Prostate gland (tissue), 2 donors: ENCODE results near the gene DNAH9.

Experiments used
- POLR2A ChIP-seq: fragments of 450-650 bp; IDR thresholded peaks from one replicate; pipeline ENCODE4 v1.6.1; 2016; ENCODE audit warnings: antibody characterized with exemption, mild to moderate bottlenecking
- POLR2AphosphoS5 ChIP-seq: sonication (generic); formaldehyde crosslinking; IDR thresholded peaks from one replicate; pipeline ENCODE4 v1.6.1; 2017; ENCODE audit warnings: antibody characterized with exemption
- TF ChIP-seq, protein P1 (sequence below), 4 experiments: fragments of 200-600 bp in 2 of 4; fragments of 450-650 bp in 2 of 4; sonication (generic) in 2 of 4; IDR thresholded peaks; 1 replicate in 3 of 4; 2 replicates in 1 of 4; pipeline ENCODE4 v1.5.1; 2016 to 2019; ENCODE audit warnings: antibody characterized with exemption in 4 of 4, mild to moderate bottlenecking in 2 of 4, moderate library complexity in 2 of 4

DNA sequence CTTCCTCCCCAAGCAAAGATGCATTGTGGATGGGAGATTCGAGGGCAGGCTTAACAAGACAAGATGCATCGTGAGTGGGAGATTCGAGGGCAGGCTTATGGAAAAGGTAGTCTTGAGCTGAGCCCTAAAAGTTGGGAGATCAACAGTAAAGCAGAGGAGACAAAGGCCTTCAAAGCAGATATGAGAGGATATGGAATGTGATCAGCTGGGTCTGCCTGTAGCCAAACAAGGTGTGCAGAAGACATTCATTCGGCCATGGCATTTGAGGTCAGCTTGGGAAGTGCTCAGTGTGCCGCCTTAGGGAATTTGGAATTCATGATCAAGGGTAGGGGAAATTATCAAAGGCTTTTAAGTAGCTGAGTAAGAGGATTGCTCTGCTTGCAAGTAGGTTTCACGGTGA, 39.5 kb downstream of the DNAH9 start:
- TF ChIP-seq, protein P1, sequence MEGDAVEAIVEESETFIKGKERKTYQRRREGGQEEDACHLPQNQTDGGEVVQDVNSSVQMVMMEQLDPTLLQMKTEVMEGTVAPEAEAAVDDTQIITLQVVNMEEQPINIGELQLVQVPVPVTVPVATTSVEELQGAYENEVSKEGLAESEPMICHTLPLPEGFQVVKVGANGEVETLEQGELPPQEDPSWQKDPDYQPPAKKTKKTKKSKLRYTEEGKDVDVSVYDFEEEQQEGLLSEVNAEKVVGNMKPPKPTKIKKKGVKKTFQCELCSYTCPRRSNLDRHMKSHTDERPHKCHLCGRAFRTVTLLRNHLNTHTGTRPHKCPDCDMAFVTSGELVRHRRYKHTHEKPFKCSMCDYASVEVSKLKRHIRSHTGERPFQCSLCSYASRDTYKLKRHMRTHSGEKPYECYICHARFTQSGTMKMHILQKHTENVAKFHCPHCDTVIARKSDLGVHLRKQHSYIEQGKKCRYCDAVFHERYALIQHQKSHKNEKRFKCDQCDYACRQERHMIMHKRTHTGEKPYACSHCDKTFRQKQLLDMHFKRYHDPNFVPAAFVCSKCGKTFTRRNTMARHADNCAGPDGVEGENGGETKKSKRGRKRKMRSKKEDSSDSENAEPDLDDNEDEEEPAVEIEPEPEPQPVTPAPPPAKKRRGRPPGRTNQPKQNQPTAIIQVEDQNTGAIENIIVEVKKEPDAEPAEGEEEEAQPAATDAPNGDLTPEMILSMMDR (IDR thresholded peaks at IDR 0.05): no peak
- TF ChIP-seq POLR2AphosphoS5 (no peak), POLR2A (no peak)
